Right lobe of liver (tissue), 6 donors: ENCODE data around the gene TBXA2R. TPM values are rescaled to one million over a fixed set of nuclear protein-coding genes. Genes with fewer than 3 reads are reported as not detected.

Source experiments
- ATAC-seq, 4 donors: fragments of 200-7000 bp; cut with Tn5 transposase; one replicate each; pipeline ENCODE4 v1.9.1; 2020; ENCODE audit warnings: mild to moderate bottlenecking in 4 of 4, moderate library complexity in 4 of 4
- DNase-seq, 3 donors: peaks; one replicate each; pipeline ENCODE4 v3.0.0-alpha.2; 2020
- H3K27ac ChIP-seq, 3 donors: fragments of 200-600 bp; one replicate each; pipeline ENCODE4 v1.8.0; 2022
- H3K27me3 ChIP-seq, 2 donors: fragments of 200-600 bp; one replicate each; pipeline ENCODE4 v1.8.0; 2022
- H3K36me3 ChIP-seq, 4 donors: fragments of 200-600 bp; sonication (generic) in 1 of 4; one replicate each; pipeline versions ENCODE4 v1.5.1 to v1.8.0; 2017 to 2022; ENCODE audit warnings: control low read depth in 1 of 4
- H3K4me1 ChIP-seq, 4 donors: fragments of 200-600 bp; sonication (generic) in 1 of 4; one replicate each; pipeline versions ENCODE4 v1.5.1 to v1.8.0; 2017 to 2022; ENCODE audit warnings: control low read depth in 1 of 4
- H3K4me3 ChIP-seq, 3 donors: fragments of 200-600 bp; one replicate each; pipeline ENCODE4 v1.8.0; 2022
- H3K9me3 ChIP-seq, 4 donors: fragments of 200-600 bp; sonication (generic) in 1 of 4; one replicate each; pipeline versions ENCODE4 v1.5.1 to v1.8.0; 2017 to 2022; ENCODE audit warnings: control low read depth in 1 of 4
- CTCF ChIP-seq, 4 donors: fragments of 200-600 bp in 3 of 4; fragments of 450-650 bp in 1 of 4; IDR thresholded peaks; one replicate each; pipeline versions ENCODE4 v1.5.1 to v1.8.0; 2016 to 2022; ENCODE audit warnings: antibody characterized with exemption in 4 of 4, mild to moderate bottlenecking in 2 of 4
- POLR2A ChIP-seq: fragments of 450-650 bp; IDR thresholded peaks from one replicate; pipeline ENCODE4 v1.6.1; 2017; ENCODE audit warnings: antibody characterized with exemption, mild to moderate bottlenecking
- WGBS: methylation state at CpG from one replicate; pipeline ENCODE4 v1.1.6; 2018; ENCODE audit warnings: low coverage, low lambda C conversion rate; ENCODE audit not compliant: insufficient coverage; ENCODE audit errors: missing lambda C conversion rate; 5-methylcytosine and 5-hydroxymethylcytosine counted together
- intact Hi-C, 2 donors: fragments of 100-400 bp; cut with DNase I; formaldehyde crosslinking; loops; one replicate each; pipeline versions ENCODE4 v1.11.2 to v1.14.1; 2022
- total RNA-seq, 6 experiments: library from RNA; depleted of rRNA in 2 of 6; stranded (reverse); fragments of >200 nt in 2 of 6; fragmentation: NEBNext Ultra II Directional in 3 of 6; extraction: Animal tissue kit (Norgen Biotek cat#: 25700) in 3 of 6; gene quantifications; one replicate each; pipeline versions ENCODE4 v1.1.0 to v1.2.4, GENCODE V29; 2016 to 2023
- donor health status: DM: no; HTN: yes; CAD: no.
- donor health status: DM: no; HTN: no; CAD: no.
- donor health status: DM: no; HTN: no; CAD: no.
- donor health status: DM: no; HTN: yes; CAD: no.
- donor health status: DM: no; HTN: yes; CAD: no.

TBXA2R gene
- total RNA-seq, 6 experiments from 2014 or later, result 2.8 to 10.4 (median 4.7) TPM

GRCh38 chr19:3645067-3645396 is 38.4 kb upstream of the TBXA2R start:
- H3K36me3 ChIP-seq, result peaks cover 0 to under 1% (median 0%) of the 10 kb centered on the region in 4 donors
- WGBS, result no CpG with 5 or more reads among the region's 11 CpGs

GRCh38 chr19:3644351-3645066 is 37.8 kb upstream of the TBXA2R start:
- Histone ChIP-seq H3K36me3 (peaks cover 0 to 4% (median 0%) of the 10 kb centered on the region in 4 donors), H3K4me1 (peaks cover 0 to 12% (median 5%) of the 10 kb centered on the region in 4 donors), H3K27me3 (no peaks in the 10 kb centered on the region), H3K27ac (peak overlapping the region in 2 of 3 donors; percentile 59 to 63), H3K9me3 (no peaks in the 10 kb centered on the region), H3K4me3 (no peak overlapping the region)
- no CpG with 5 or more reads among the region's 19 CpGs for WGBS
- ATAC-seq, result peak; percentile 95 to 98 (median 96)
- intact Hi-C loops, result no loop called here
- TF ChIP-seq POLR2A (no peak), CTCF (IDR thresholded peaks at IDR 0.05) (no peak)
- DNase-seq, result peak; percentile 87 to 95 (median 94)

More at GRCh38 chr19:3645067-3645396, 38.4 kb upstream of the TBXA2R start:
- DNase-seq (no peak), ATAC-seq (peak in 1 of 4 donors; percentile 1)
- Histone ChIP-seq H3K27me3 (no peaks in the 10 kb centered on the region), H3K4me1 (peaks cover 0 to 12% (median 5%) of the 10 kb centered on the region in 4 donors), H3K9me3 (no peaks in the 10 kb centered on the region), H3K27ac (no peak overlapping the region), H3K4me3 (no peak overlapping the region)
- TF ChIP-seq POLR2A, result no peak
- no peak for TF ChIP-seq CTCF (IDR thresholded peaks at IDR 0.05)
- intact Hi-C loops, result no loop called here

GRCh38 chr19:3643674-3644313 is 37.1 kb upstream of the TBXA2R start:
- WGBS, result 89% methylated on average over 4 of the region's 28 CpGs
- no peak for TF ChIP-seq POLR2A
- no peak for TF ChIP-seq CTCF (IDR thresholded peaks at IDR 0.05)
- intact Hi-C loops, result no loop called here
- H3K27ac ChIP-seq, result no peak overlapping the region
- H3K27me3 ChIP-seq, result no peaks in the 10 kb centered on the region
- H3K4me3 ChIP-seq, result no peak overlapping the region
- ATAC-seq (no peak), DNase-seq (no peak)
- no peaks in the 10 kb centered on the region for H3K9me3 ChIP-seq
- peaks cover 0 to 12% (median 5%) of the 10 kb centered on the region in 4 donors for H3K4me1 ChIP-seq
- peaks cover 0 to 4% (median 0%) of the 10 kb centered on the region in 4 donors for H3K36me3 ChIP-seq

- H3K36me3 ChIP-seq, result peaks cover 0 to 4% (median 0%) of the 10 kb centered on the region in 4 donors
Measured at GRCh38 chr19:3642987-3643673, 36.5 kb upstream of the TBXA2R start.

More at GRCh38 chr19:3642987-3643673, 36.5 kb upstream of the TBXA2R start:
- 83% methylated on average over 14 of the region's 36 CpGs for WGBS
- DNase-seq (no peak), ATAC-seq (no peak)
- Histone ChIP-seq H3K27me3 (no peaks in the 10 kb centered on the region), H3K9me3 (no peaks in the 10 kb centered on the region), H3K27ac (no peak overlapping the region), H3K4me1 (peaks cover 0 to 12% (median 5%) of the 10 kb centered on the region in 4 donors), H3K4me3 (no peak overlapping the region)
- TF ChIP-seq CTCF (IDR thresholded peaks at IDR 0.05) (no peak), POLR2A (no peak)
- intact Hi-C loops, result no loop called here
